HG03378 (cell line): ENCODE measurements around the gene DPF1.

ENCODE experiments used
- ATAC-seq: cut with Tn5 transposase; IDR thresholded peaks from one replicate; pipeline ENCODE4 v1.9.1; 2021; ENCODE audit warnings: mild to moderate bottlenecking, moderate library complexity; ENCODE audit not compliant: unreplicated experiment

Gene DPF1

DNA sequence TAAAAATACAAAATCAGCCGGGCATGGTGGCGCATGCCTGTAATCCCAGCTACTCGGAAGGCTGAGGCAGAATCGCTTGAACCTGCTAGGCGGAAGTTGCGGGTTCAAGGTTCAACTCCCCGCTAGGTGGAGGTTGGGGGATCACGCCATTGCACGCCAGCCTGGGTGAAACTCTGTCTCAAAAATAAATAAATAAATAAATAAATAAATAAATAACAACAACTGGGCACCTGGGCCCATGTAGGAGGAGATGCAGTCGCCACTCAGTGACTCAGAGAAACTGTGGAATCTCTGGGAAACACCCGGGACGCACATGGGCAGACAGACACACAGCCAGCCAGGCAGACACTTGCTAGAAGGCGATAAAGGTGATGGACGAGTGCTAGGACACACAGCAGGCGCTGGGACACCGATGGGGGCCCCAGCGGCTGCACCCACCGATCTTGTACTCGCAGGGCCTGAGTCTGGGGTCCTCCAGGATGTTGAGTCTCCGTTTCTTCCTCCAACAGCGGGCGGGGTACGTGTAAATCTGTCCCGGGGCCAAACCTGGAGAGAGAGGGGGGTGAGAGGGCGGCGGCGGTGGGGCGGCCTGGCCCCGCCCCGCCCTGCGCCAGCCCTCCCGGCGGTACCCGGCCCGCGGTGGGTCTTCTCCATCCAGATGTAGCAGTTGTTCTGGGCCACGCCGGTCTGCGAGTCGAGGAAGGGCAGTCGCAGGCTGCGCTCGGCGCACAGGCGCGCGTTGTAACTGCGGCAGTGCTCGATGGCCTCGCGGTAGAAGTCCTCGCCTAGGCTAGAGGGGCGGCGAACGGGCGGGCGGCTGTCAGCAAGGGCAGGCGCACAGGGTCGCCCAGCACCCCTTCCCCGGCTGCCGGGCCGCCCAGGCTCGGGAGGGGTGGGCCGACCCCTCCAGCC, 1.8 kb downstream of the DPF1 start:
- no peak for ATAC-seq

DNA sequence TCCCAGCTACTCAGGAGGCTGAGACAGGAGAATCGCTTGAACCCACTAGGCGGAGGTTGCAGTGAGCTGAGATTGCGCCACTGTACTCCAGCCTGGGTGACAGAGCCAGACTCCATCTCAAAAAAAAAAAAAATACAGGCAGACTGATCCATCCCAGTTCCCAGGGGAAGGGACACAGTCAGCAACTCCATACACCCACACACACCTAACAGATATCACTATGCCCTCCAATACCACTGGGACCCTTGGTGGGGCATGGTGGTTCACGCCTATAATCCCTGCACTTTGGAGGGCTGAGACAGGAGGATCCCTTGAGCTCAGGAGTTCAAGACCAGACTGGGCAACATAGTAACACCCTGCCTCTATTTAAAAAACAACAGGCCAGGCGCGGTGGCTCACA, 2.6 kb downstream of the DPF1 start:
- no peak for ATAC-seq

GRCh38 chr19:38219221-38219620, 4.8 kb downstream of the DPF1 start:
- no peak for ATAC-seq

- no peak for ATAC-seq
Measured at GRCh38 chr19:38218204-38218603, 5.8 kb downstream of the DPF1 start.

GRCh38 chr19:38216785-38217641, 7.0 kb downstream of the DPF1 start:
- ATAC-seq: no peak

DNA sequence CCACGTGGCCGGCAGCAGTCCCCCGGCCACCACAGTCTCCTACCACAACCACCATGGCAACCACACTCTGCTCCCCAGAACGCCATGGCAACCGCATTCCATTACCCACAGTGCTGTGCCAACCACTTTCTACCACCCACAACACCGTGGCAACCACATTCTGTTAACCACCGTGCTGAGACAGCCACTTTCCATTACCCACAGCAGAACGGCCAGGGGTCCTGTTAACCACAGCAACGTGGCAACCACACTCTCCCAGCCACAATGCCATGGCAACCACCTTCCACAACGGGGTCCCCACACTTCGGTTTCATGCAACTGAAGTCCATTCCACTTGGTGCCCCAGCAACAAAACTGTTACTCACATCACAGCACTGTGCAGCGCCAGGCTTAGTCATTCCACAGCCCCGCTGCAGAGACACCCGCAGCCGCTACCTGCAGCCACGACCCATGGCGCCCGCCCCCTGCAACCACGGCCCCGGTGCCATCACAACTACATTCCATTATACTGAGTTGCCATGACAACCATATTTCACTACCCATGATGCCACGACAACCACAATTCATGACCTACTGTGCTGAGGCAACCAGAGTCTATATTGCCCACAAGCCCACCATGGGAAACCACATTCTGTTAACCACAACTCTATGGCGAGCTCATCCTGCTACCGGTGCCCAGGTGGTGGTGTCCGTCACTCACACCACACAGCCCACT, 10.0 kb downstream of the DPF1 start:
- ATAC-seq: peak; percentile 46

DNA sequence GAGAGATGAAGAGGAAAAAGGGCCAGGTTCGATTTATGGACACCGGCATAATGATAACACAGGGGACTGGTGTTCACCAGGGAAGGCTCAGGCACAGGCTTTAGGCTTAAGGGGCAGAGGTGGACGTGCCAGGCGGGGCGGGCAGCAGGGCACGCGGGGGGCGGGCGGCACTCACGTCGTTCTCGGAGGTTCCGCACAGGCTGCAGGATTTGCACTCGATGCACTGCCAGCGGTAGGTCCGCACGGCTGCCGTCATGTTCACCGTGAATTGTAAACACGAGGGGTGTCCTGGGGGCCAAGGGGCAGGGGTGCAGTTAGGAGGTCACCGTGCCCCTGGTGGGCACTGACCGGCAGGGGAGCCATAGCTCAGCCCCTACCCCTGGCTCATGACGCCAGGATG, 10.6 kb downstream of the DPF1 start:
- ATAC-seq: no peak

GRCh38 chr19:38211766-38212165, 12.3 kb downstream of the DPF1 start:
- no peak for ATAC-seq

DNA sequence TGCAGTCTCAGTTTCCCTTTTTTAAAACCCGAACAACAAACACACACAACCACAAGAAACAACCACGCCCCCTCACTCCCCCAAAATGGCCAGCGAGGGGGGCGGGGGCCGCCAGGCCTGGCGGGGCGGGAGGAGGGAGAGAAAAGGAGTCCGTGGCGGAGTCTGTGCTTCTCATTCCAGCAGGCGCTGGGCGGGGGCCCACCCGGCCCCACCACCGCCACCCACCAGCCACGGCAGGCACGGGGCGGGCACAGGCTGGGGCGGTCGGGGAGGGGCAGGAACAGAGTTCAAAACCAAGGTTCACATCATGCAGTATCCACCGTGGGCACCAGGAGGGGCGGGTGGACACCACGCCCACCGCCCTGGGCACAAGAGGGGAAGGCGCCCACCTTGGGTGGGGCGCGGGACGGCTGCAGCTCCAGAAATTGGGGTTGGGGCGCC, 12.9 kb downstream of the DPF1 start:
- ATAC-seq: no peak

DNA sequence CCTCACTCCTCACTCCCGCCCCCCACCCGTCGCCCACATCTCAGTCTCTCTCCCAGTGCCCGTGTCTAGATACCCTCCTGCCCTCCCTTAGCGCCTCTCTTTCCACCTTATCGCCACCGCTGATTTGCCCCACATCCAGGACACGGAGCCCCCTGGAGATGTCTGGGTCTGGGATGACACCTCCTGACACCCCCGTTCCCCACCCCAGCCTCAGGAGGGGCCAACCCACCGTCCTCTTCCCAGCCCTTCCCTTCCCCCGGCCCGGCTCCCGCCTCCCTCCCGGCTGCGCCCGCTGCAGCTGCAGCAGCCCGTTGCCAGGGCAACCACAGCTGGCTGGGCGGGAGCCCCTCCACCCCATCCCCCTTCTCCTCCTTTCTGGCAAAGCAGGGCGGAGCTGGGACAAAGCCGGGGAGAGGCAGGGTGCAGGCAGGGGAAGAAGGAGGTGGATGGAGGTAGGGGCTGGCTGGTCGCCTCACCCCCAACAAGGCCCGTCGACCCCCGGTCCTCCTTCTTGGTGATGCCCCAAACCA, 13.5 kb downstream of the DPF1 start:
- ATAC-seq: no peak

DNA sequence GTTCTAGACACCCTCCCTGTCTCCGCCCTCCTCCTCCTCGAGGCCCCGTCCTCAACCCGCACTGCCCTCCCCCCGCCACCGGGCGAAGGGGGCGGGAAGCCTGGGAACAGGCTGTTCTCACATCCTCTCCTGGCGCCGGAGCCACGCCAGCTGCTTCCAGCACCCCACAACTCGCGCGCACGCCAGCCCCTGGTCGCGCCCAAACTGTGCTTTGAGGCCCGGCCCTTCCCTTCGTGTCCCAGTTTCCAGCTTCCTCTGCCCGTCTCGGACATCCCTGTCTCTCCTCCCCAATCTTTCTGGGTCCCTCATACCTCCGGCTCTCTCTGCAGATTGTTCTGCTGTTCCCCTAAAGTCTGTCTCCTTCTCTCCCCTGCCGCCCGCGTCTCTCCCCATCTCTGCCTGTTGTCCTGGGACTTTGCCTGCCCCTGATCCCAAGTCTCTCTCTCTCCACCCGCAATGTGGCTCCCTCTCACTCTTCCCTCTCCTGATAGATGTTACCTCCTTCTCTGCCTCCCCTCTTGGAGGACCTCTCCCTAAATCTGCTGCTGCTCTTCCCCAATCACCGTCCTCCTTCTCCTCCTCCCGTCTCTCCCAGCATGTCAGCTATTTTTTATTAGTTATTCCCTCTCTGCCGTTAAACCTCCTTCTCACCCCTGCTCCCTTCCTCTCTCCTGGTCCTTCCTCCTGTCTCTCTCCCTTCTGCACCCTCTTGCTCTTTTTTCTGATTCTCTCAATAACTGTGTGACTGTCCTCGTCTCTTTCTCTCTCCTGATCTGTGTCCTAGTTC, 14.2 kb downstream of the DPF1 start:
- no peak for ATAC-seq

DNA sequence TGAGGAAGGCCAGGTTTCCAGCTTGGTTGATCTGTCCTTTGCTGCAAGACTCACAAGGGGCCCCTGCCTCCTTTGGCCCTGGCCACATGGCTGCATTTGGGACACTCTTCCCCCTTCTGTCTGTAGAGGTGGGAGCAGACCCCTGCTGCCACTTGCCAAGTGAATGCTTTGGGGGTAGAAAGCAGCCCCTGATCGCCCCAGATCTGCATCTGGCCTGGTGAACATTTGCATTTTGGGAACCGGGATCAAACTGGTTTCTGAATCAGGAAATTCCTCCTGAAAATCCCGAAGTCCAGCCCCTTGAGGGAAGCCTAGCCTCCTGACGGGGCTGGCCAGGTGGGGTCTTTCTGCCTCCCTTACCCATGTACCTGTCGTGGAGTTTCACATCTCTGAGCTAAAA, 14.9 kb downstream of the DPF1 start:
- ATAC-seq: no peak

- ATAC-seq: no peak
Measured at GRCh38 chr19:38208571-38208970, 15.5 kb downstream of the DPF1 start.

DNA sequence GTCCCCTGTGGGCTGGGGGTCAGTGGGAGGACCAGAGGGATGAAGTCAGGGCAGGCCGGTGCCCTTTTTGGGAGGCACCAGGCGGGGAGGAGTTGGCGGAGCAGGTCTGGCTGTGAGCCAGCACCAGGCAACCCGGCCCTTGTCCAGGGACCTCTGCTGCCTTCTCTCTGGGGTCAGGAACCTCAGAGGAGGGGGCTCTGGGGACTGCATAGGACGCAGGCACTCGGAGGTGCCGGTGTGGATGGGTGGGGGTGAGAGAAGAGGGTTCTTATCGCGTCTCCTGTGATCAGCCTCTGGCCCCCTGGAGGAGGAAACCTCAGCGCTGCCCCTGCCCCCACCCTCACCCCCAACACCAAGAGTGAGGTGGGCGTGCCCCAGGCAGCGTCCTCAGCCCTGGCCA, 16.5 kb downstream of the DPF1 start:
- no peak for ATAC-seq

DNA sequence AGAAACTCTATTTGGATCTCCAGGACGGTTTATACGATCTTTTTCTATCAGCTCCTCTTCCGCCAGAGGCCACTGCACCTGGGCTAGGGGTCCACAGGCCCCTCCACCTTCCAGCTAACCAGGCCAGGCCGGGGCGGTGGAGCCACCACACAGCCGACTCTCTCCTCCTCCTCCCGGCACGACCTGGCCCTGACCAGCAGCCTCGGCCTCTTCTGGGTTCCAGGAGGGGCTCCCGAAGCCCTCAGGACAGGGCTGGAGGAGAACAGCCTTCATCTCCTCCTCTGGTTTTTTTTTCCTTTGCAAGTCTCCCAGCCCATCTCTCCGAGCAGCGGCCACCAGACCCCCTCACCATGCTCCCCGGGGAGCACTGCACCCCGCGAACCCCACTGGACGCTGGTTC, 17.1 kb downstream of the DPF1 start:
- no peak for ATAC-seq

- no peak for ATAC-seq
Measured at GRCh38 chr19:38206006-38206745, 17.8 kb downstream of the DPF1 start.

DNA sequence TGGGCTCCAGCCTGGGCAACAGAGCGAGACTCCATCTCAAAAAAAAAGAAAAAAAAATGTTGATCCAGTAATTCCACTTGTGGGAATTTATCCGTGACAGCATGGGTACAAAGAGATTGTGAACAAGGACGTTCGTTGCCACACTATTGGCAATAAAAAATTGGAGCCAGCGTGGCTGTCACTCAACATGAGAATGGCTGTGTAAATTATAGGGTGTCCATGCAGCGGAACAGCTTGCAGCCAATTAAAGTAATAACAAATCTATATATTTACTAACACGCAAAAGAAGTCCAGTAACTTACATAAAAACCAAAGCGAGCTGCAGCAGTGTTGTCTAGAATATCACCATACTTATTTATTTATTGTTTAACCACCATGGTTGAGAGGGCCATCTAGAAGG, 19.3 kb downstream of the DPF1 start:
- ATAC-seq: no peak

GRCh38 chr19:38204096-38204495, 19.9 kb downstream of the DPF1 start:
- ATAC-seq: no peak

GRCh38 chr19:38203197-38203596, 20.8 kb downstream of the DPF1 start:
- no peak for ATAC-seq

DNA sequence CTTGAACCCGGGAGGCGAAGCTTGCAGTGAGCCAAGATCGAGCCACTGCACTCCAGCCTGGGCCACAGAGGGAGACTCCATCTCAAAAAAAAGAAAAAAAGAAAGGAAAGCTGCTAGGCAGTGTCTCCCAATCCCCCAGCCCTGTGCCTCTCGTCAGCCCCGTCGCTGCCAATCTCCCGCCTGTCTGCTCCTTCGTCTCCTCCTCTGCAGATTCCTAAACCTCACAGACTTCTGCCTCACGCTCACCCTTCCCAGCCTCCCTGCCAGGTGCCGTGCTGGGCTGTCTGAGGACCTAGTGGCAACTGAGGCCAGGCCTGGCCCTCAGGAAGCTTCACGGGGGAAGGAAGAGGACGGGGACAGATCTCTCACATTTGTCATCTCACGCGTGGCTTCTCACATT, 21.5 kb downstream of the DPF1 start:
- ATAC-seq: no peak
